Choroid plexus epithelial cell (primary cell): ENCODE measurements around the gene TMEM235.

Experiments
- DNase-seq: peaks from one replicate; pipeline ENCODE4 v3.0.0-alpha.2; 2010; ENCODE audit warnings: low read depth
- H3K4me3 ChIP-seq: 2 replicates; pipeline ENCODE4 v1.5.1; 2011; ENCODE audit warnings: low read depth, mild to moderate bottlenecking, control low read depth, low read length, moderate library complexity
- CTCF ChIP-seq: conservative IDR thresholded peaks from 2 replicates; pipeline ENCODE4 v1.5.1; 2011; ENCODE audit warnings: low read depth, mild to moderate bottlenecking, control low read depth, inconsistent platforms, low read length, moderate library complexity

The TMEM235 gene

GRCh38 chr17:78268951-78269905 lies 37.8 kb downstream of the TMEM235 start:
- peak; percentile 68 for DNase-seq
- TF ChIP-seq CTCF: no peak
- H3K4me3 ChIP-seq: no peak overlapping the region

- H3K4me3 ChIP-seq: no peak overlapping the region
- no peak for DNase-seq
- no peak for TF ChIP-seq CTCF
Observed at GRCh38 chr17:78269955-78270381, 38.5 kb downstream of the TMEM235 start.

GRCh38 chr17:78271419-78272170 lies 40.2 kb downstream of the TMEM235 start:
- TF ChIP-seq CTCF: no peak
- no peak overlapping the region for H3K4me3 ChIP-seq
- DNase-seq: no peak

- H3K4me3 ChIP-seq: peak overlapping the region; percentile 28
- no peak for TF ChIP-seq CTCF
- DNase-seq: peak; percentile 96
Observed at GRCh38 chr17:78272181-78272913, 40.9 kb downstream of the TMEM235 start.

GRCh38 chr17:78272914-78273258 lies 41.5 kb downstream of the TMEM235 start:
- peak overlapping the region; percentile 28 for H3K4me3 ChIP-seq
- TF ChIP-seq CTCF: no peak
- no peak for DNase-seq

- no peak overlapping the region for H3K4me3 ChIP-seq
- no peak for TF ChIP-seq CTCF
- DNase-seq: no peak
Observed at GRCh38 chr17:78273813-78274212, 42.4 kb downstream of the TMEM235 start.
